Head of caudate nucleus (tissue), 42 donors: ENCODE measurements around the gene TCHP.
"Not testable (repeated sequence)": the region's sequence is repeated elsewhere in the genome, so short reads cannot be mapped to it uniquely, and the experiment has no call there.

Experiments
- DNase-seq, 42 donors: peaks; one replicate each; pipeline versions ENCODE4 v3.0.0 to v3.0.0-alpha.2; 2020 to 2021; ENCODE audit warnings: mixed read lengths in 7 of 42
- intact Hi-C: fragments of 100-400 bp; cut with DNase I; formaldehyde crosslinking; loops from one replicate; pipeline ENCODE4 v1.15.0; 2022

TCHP gene

DNA sequence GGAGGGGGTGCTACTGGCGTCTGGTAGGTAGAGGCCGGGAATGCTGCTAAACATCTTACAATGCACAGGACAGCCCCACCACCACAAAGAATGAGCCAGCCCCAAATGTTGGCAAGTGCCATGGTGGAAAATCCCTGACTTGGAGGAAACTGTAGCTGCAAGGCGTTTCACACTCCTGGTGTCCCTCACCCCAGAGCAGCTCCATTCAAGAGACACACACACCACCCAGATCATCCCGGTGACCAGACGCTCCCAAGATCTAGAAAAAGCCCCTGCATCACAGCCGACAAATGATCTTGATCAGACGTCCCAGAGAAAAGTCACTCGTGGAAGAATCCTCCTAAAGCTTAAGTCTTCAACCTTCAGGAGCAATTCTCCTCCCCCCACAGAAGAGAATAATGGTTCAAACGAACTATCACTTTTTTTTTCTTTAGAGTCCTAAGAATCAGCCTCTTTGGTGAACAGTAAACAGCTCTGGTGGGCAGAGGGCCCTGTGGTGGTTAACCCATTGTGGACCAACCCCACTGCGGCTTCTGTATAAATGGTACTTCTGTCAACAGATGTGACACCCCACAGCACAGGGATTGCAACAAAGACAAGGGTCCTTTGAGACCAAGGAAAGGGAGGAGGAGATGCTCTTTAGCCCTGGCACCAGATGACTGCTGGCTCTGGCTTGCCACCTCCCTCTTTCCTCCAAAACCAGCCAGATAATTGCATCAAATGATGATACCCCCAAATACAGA lies 22.4 kb upstream of the TCHP start:
- intact Hi-C loops: loop anchor here (10.0 kb wide), 1 partner anchor 153 kb away; no protein-coding TSS in a partner anchor
- peak in 41 of 42 donors; percentile 16 to 87 (median 65) for DNase-seq

- peak in 16 of 42 donors; percentile 9 to 72 (median 44) for DNase-seq
- intact Hi-C loops: loop anchor here (10.0 kb wide), 1 partner anchor 153 kb away; no protein-coding TSS in a partner anchor
These were observed 21.8 kb upstream of the TCHP start for GRCh38 chr12:109878247-109878625.

DNA sequence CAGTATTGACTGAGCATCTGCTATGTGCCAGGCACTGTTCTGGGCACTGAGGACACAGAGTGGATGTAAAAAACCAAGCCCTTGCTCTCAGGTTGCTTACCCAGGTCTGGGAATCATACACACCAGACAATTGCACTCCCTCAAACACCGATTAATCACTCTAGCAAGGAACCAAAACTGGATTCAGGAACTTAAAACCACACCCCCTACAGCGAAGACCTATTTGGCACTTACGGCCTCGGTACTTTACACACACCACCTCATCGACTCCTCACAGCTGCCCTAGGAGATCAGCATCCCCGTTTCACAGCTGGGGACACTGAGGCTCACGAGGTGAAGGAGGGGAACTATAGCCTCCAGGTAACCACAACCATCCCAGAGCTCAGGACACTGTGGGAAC lies 21.3 kb upstream of the TCHP start:
- DNase-seq: no peak
- intact Hi-C loops: loop anchor here (10.0 kb wide), 1 partner anchor 154 kb away; no protein-coding TSS in a partner anchor

DNA sequence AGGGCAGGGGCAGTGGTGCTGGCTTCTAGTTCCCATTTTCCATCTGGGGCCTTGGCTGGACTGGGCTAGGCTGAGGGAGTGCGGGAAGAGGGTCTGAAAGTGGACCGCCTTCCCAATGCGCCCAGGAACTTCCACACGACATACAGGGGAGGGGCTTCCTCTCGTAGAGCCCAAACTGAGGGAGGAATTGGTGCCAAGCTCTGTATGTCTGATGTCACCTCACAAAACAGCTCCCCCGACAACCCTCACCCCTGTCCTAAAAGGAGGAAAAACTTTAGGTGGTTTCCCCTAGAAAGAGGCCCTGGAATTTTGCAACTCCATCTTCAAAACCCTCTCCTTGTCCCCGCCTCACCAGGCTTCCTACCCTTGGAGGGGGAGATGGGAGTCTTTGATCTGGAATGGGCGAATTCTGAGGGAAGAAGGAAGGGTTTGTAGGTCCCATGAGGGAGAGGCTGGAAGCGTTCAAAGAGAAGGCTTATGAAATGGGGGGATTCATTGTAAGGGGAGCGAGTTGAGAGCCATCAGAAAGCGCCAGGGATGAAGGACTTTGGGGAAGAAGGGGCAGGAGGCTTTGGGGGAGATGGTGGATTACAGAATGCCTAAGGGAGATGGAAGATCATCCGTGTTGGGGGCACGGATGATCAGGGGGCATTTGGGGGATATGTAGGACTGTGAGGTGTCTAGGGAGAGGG lies 20.6 kb upstream of the TCHP start:
- DNase-seq: peak in 21 of 42 donors; percentile 9 to 71 (median 41)
- intact Hi-C loops: loop anchor here (5.0 to 10.0 kb wide), 2 partner anchors 72 to 155 kb away; no protein-coding TSS in a partner anchor

DNA sequence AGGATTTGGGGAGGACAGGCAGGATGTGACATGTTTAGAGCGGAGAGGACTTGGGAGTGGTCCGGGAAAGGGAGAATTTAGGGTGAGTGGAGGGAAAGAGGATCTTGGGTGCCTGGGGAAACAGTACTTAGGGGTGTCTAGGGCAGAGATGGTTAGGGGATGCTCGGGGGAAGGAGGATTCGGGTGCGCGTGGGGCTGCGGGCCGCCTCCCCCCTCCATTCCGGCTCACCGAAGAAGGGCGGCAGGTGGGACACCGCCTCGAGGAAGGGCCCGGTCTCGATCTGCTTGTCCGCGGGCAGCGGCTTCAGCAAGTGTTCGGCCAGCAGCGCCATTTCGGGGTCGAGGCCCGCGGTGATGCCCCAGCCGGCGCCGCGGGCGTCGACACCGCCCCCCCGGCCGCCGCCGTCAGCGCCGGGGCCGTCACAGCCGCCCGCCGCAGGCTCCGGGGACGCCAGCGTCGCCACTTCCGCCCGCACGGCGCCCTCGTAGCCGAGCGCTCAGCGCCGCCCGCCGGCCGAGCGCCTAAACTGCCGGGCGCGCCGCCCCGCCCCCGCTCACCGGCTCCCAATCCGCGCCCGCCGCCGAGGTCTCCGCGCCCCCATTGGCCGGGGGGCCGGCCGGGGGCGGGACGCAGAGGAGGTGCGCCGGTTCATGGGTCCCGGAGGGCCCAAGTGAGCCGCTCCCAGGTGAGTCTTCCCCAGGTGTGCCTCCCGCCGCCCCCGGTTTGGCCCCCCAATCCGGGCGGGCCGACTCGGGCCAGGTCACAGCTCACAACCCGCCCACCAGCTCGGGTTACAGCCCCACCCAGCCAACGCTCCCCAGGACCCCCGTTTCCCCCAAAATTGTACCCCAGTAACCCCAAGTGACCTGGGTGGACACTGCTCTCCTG lies 19.8 kb upstream of the TCHP start, which contains the start of gene GLTP:
Gene GLTP (minus strand): TSS at position 499 of the 889 bp plus-strand sequence. CDS start 167 bp downstream, at position 332.
- intact Hi-C loops: loop anchor here (5.0 kb wide), 1 partner anchor 73 kb away; no protein-coding TSS in a partner anchor

GRCh38 chr12:109880938-109881337 lies 19.1 kb upstream of the TCHP start:
- intact Hi-C loops: loop anchor here (5.0 kb wide), 1 partner anchor 74 kb away; no protein-coding TSS in a partner anchor
- DNase-seq: no peak

More for the DNA sequence above, 19.8 kb upstream of the TCHP start, which contains the start of gene GLTP:
- peak; percentile 30 to 92 (median 84) for DNase-seq

DNA sequence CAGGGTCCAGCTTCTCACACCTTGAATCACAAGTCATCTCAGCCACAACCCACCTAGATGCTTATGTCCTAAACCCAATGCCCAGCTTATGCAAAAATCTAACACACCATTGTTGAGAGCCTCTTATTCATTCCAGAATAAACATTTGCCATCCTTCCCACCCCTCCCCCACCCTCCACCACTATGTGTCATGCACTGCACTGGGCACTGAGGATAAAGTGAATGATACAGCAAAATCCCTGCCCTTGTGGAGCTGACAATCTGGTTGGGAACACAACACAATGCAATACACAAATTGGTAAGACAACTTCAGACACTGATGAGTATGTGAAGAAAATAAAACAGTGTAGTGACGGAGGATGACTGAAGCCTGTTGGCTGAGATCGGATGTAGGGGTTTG lies 18.3 kb upstream of the TCHP start:
- no peak for DNase-seq
- intact Hi-C loops: loop anchor here (2.0 to 5.0 kb wide), 2 partner anchors 33 to 74 kb away; no protein-coding TSS in a partner anchor

- intact Hi-C loops: loop anchor here (2.0 to 5.0 kb wide), 2 partner anchors 35 to 76 kb away; no protein-coding TSS in a partner anchor
- no peak for DNase-seq
These were observed 16.6 kb upstream of the TCHP start for GRCh38 chr12:109883461-109883860.

- intact Hi-C loops: no loop called here
- DNase-seq: no peak
These were observed 14.5 kb upstream of the TCHP start for GRCh38 chr12:109885616-109886015.

DNA sequence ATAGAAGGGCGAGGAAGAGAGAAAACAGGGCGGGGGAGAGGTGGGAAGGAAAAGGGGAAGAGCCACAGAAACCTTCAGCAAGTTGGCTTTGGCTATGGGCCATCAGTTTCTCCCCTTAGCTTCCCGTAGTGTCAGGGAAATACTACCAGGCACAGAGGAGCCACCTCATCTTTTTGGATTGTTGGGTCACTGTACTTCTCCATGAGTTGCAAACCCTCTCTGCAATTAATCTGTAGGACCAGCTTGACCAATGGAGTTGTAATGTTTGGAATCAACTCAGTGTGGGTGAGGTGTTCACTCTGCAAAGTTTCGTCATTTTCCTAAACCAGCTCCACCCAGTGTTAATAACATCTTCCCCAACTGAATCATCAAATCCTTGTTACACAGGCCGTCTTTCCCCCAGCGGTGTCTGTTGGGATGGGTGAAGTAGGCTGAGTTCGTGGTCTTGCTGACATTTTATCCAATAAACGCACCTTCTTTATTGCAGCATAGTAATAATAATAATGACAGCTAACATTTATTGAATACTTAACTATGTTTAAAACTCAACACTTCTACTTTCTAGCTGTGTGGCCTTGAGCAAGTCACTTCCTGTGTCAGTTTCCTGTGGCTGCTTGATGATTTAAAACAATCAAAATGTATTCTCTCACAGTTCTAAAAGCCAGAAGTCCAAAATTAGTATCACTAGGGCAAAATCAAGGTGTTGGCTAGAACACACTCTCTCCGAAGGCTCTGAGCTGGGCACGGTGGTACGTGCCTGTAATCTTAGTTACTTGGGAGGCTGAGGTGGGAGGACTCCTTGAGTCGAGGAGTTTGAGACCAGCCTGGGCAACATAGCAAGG lies 11.7 kb upstream of the TCHP start:
- intact Hi-C loops: no loop called here
- no peak for DNase-seq

GRCh38 chr12:109890620-109891170 lies 9.4 kb upstream of the TCHP start:
- no peak for DNase-seq
- intact Hi-C loops: no loop called here

GRCh38 chr12:109891731-109892130 lies 8.3 kb upstream of the TCHP start:
- intact Hi-C loops, DNase-seq: not testable (repeated sequence)

DNA sequence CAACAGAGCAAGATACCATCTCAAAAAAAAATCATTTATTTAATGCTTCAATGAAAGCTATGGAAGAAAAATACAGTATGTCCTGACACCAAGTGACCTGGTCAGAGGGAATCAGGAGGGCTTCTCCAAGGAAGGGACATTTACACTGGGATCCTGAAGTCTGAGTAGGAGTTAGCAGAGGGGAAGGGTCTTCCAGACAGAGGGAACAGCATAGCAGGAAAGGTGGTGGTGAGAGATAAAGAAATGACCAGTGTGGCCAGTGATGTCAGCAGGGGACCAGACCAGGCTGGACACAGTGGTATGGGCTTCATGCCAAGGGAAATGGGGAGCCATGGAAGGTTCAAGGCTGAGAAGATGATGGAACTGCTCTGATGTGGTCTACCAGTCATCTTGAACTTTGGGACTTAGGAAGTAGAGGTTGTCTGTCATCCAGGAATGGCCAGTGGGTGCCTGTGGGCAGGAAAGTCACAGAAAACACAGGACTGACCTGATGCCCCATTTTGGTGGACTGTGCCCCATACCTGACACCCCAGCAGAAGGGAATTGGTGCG lies 7.8 kb upstream of the TCHP start:
- intact Hi-C loops: no loop called here
- DNase-seq: no peak

GRCh38 chr12:109892748-109893147 lies 7.3 kb upstream of the TCHP start:
- intact Hi-C loops: no loop called here
- no peak for DNase-seq

GRCh38 chr12:109893261-109893995 lies 6.6 kb upstream of the TCHP start:
- intact Hi-C loops: no loop called here
- DNase-seq: no peak

DNA sequence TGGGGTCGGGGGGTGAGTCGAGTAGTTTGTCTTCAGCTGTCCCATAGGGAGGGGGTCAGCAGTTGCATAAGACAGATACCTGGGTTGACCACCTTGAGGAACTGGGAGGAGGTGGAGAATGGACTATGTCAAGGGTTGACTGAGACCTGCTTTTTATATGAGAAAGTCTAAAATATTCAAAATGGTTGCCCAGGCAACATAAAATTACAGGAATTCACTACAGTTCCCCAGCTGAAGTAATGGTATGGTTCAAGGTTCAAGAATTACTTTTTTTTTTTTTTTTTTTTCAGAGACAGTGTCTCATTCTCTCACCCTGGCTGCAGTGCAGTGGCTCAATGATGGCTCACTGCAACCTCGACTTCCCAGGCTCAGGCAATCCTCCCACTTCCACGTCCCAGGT lies 5.1 kb upstream of the TCHP start:
- DNase-seq: no peak
- intact Hi-C loops: no loop called here

DNA sequence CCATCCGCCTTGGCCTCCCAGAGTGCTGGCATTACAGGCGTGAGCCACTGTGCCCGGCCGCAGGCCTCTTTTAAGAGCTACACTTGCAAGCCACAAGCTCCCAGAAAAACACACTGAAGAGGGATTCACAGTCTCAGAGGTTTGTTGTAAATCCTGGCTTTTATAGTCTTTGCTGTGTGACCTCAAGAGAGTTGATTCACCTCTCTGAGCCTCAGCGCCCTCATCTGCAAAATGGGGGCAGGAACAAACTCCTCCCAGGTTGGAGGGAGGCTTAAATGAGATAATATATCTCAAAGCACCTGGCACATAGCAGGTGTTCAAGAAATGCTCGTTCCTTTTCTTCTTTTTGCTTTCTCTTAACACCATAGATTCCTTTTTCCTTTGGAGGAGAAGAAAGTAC lies 3.9 kb upstream of the TCHP start:
- no peak for DNase-seq
- intact Hi-C loops: no loop called here
